COLO668 (cell line): ENCODE results near the gene ASCL5.
A peak's percentile ranks its signal among the peaks of the same experiment; 100 is the strongest.

Source experiments
- DNase-seq: peaks from one replicate; lab custom pipeline; 2025; ENCODE audit not compliant: unreplicated experiment; lab: John Stamatoyannopoulos, UW

The ASCL5 gene

DNA sequence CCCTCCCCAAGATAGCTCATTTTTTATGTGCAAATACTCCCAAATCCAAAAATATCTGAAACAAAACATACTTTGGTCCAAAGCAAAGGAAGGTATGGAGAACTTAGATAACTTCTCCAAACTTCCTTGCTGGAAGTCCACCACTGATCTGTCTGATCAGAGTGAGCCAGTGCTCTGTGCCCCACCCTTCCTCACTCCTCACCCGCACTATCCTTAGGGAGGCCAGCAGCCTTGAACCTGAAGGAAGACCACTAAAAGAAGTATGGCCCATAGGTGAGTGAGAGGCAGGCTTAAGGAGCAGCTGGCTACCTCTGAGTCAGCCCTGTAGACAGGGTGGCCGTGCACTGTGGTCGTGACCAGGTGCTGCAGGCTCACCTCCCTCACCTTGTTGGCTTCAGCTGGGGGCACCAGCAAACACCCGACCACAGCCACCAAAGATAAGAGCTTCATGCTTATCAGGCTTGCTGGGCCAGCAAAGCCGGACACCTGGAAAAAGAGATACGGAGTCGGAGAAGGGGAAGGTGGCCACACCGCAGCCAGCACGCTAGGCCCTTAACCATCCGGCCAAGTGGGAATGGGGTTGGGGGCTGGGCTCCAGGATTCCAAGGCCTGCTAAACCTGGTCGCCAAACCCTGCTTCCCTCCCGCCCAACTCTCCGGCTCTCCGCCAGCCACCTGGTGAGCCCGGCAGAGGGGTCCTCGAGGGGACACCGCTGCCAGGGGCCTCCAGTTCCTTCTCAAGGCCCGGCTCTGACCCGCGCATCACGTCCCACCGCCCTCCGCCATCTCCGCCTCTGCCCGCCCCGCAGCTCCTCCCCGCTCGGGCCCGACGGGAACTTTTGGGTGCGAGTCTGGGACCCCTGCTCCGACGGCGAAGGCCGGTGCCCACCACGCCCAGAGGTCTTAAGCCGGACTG, 26.7 kb upstream of the ASCL5 start:
- DNase-seq = peak; percentile 71

DNA sequence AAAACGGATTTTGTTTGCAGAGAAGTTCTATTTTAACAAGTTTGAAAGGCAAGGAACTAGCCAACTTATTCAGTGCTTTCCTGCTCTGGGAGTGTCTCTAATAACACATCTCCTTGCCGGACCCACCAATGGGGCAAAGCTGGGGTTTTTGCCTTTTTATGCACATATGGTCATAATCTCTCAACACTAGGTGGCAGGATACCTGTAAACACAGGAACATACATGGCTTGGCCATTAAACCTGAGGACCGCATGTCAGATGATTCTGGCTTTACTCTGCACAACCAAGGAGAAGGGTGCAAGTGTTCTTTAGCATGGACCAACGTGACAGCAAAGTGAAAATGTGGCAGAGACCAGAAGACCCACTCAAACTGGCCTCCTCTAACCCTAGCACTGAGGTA, 22.4 kb upstream of the ASCL5 start:
- DNase-seq = no peak

DNA sequence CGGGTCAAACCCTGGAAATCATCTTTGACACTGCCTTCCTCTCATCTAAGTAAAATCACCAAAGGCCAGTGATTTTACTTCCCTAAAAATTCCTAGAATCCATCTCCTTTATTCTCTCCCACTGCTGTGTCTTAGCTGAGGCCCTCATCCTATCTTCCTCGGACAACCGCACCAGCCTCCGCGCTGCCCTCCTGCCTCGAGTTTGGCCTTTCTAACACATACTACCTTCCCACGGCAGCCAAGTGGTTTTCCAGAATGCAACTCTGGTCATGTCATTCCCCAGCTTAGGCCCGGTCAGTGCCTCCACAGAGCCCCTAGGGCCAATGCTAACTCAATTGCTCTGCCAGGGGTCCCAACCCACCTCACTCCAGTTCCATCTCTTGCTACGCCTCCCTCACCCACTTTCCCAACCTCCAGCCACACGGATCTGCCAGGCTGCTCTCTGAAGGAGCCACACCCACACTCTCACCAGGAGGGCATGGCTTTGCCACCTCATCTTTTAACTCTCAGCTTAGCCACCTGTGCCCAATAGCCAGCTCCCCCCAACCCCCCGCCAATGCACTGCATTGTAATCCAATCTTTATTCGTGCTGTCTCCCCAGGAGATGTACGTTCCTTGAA, 20.5 kb upstream of the ASCL5 start:
- DNase-seq = no peak

DNA sequence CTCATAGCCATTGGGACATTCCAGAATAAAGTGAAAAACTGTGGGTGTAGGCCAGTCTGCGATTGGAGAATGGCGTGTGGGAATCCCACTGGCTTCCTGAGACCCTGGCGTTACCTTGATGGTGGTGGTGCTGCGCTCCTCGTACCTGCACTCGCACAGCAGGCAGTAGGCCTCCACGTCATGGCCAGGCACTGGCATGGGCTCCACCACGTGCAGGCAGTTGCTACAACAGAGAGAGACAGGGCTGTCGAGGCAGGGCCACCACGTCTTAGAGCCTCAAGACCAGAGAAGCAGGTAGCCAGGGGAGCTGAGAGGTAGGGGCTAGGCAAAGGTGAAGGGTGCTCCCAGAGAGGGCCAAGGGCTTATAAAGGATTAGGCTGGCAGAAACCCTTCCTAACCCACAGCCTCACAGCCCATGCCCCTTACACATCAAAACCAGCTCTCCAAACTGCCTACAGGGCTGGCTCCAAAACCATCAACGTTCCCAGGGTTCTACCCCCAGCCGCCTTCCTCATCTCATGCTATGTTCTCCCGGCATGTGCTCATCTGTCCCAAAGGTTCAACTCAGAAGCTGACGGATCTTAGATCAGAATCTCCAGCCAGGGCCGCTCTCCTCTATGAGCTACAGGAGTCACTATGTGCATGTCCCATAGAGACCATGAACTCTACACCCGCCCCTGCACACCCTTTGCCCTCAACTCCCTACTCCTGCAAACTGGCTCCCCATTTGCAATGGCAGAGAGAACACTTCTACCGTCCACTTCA, 19.8 kb upstream of the ASCL5 start:
- no peak for DNase-seq

DNA sequence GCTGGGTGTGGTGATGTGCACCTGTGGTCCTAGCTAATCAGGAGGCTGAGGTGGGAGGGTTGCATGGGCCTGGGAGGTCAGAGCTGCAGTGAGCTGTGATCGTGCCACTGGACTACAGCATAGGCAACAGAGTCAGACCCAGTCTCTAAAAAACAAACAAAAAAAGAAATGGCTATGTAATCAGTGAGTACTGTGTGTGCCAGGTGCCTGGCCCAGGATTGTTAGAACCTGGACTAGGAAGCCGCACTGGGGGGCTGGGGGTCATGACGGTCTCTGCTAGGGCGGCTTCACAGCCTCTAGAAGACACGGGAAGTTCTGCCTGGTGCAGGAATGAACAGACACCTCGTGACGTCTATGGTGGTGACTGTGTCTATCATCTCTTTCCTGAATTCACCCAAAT, 18.8 kb upstream of the ASCL5 start:
- DNase-seq = no peak

DNA sequence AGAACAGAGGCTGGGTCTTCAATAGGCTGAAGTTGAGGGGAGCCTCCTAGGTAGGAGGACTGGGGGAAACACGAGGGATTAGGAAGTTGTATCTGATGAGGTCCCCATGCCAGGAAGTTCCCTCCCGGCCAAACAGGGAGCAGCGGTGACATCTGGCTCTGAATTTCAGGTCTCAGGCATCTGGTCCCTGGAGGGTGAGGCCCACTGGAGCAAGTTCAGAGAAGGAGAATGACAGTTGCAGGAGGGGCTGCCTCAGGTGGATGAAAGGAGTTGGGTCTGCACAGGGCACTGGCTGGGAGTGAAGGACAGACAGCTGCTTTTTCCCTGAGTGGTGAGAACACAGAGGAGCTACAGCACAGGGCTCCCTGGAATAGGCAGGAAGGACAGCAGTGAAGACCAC, 18.1 kb upstream of the ASCL5 start:
- DNase-seq = no peak

DNA sequence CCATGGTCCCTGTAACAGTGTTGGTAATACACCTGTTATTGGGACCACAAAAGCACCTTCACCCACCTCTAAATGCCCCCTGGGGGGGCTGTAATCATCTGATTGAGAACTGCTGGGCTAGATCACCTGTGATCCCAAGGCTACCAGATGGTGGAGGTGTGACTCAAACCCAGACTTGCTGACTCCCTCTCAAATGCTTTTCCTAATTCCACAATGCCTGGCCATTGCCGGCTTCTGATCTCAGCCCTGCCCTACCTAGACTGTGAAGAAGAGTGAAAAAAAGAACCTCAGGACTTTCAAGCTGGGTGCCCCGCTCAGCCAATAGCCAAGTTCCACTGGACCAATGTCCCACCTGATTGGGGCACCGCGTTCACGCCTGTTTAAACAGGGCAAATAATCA, 17.7 kb upstream of the ASCL5 start:
- no peak for DNase-seq

DNA sequence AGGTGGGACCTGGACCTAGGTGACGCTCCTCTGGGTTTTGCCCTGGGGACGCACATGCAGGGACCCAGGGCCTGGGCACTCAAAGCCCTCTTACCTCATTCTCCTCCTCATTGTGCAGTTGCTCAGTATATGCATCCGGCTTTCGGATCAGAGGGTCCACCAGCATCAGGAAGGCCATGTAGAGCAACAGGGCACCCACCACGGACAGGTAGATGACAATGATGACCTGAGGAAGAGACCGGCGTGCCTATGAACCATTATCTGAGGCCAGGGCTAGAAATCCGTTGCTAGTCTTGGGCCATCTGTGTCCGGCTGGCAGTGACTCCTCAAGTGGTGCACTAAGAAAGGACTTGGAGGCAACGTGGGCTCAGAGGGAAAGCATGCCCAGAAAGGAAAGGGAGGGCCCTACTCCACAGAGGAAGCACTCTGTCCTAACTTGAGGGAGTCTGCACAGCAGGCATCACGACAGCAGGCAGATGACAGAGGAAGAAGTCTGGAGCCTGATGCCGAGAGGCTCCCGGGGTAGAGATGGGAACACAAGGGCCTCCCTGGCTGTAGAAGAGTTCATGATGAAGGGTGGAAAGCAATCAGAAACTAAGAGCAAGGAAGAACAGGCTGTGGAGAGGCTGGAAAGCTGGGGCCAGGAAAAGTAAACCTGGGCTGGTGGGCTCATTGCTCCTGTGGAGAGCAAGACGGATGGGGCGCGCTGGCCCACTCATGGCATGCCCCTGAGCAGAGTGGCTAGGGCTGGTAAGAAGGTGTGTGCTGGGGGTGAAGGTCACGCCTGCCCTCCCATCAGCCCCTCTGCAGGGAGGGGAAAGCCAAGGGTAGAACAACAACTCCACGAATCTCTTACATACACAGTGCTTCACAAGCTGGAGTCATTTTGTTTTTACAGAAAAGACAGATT, 17.0 kb upstream of the ASCL5 start:
- DNase-seq = no peak

DNA sequence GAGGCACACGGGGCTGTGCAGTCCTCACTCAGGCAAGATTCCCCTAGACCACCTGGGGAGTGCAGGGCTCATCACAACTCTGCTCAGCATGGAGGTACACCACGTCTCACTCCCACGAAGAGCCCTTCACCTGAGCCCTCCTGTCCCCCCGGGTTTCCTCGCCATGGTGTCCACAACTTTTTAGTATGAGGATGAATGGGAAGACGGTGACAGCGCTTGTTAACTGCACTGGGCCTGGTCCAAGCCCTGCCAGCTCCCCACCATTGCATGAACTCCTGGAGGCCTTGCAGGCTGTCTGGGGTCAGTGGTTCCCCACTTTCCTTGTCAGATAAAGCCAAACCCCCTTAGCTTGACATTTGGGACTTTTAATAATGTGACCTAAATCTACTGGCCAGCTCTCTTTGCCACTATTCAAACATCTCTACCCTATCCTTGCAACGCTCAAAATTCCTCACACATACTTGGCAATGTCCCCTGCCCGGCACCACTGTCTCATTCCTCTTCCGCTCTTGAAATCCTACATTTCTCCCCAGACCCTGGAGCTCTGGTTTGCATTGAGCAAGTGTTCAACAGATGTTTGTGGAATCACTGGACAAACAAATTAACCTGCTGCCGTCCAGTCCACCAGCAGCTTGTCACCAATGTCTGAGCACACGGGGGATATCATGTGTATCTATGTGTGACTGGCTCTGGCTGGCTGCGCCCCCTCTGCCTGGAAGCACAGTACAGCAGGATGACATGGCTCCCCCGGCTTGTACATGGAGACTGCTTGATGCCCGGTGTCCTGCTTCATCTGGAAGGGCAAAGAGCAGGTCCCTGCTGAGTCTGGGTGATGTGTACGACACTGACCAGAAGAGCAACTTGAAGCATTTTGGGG, 16.1 kb upstream of the ASCL5 start:
- no peak for DNase-seq

DNA sequence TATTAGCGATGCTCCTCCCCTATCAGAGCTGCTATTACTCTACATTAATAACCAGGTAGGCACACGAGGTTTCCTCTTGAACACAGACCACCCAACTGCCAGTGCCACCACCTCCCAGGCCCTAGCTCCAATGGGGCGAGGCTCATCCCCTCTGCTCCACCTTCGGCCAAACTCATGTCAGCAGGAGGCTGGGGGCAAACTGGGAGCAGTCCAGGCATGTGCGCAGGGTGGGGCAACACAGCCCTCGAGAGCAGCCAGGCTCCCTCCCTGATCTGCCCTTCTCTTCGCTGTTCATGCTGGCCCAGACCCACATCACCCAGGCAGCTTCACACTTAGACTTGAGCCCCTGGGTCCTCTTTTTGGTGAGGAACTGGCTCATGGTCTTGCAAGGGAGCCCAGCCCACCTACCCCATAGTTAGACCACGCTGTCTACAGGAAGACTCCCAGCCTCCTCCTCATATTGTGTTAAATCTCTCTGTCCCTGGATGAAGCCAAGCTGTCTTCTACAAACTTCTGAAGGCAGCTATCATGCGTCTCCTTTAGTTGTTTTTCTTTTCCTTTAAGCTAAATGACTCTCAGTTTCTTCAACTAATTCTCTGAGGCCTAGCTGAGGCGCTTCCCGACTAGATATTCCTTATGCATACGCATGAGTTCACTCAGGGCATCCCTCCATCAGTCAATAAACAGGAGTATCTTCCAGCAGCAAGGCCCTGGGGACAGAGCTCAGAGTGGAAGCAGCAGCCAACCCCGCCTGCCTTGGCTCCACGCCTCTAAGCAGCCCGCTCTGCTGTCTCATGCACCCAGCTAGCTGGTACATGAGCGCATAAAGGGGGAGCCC, 15.2 kb upstream of the ASCL5 start:
- DNase-seq = no peak

DNA sequence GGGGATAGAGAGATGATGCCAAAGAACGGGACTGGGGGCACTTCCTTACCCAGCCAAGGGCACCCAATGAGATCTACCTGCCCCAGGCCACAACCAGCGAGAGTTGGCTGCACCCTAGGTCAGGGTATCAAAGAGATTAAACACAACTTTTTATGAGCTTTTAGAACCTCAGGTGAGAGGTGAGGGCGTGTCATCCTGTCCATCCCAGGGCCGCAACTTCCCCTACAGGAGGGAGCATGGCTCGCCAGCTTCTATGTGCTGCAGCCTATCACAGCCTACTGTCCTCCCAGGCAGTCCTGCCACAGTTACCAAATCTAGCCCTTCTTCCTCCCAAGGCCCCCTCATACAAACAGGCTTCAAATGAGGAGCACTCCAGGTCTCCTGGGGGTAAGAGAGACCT, 14.4 kb upstream of the ASCL5 start:
- no peak for DNase-seq

DNA sequence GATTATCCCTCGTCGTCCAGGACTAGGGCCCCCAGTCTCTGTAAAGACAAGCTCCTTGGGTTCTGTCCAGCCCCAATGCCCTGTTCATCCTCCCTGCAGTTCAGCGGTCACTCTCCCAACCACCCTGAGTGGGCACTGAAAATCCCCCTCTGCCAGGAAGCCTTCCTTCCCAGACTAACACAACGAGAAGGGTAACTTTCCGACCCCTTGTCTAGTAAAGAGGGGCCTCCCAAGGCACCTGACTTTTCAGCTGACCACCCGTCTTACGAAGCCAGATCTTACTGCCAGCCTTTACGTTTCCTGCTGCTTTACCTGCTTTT, 13.9 kb upstream of the ASCL5 start:
- no peak for DNase-seq

DNA sequence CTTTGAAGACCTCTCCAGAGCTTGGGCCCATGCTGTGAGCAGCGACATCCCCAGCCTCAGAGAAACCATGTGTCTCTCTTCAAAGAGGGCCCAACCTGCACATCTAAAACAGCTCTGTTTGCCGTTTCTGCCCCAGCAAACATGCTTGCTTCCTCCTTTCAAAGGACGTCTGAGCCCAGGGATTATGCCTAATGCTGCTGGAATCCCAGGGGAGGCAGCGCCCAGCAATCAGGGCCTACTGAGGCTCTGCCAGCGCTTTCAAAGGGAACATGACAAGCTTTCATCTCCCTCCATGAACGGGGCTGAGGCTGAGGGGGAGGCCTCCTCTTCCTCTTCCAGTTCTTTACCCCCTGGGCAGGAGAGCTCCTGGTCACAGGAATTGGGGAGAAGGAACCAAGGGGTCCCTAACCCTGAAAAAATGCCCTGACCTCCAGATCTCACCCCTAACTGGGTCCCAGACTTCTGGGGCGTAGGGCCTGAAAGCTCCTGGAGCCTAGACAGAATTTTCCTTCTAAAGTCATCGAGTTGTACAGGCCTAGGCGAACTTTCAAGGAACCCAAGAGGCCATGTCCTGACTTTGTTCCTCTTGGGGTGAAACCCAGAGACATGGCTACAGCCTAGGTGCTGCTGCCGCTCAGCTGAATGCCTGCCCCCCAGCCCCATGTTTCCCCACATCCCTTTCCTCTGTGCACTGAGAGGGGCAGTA, 13.4 kb upstream of the ASCL5 start:
- no peak for DNase-seq

DNA sequence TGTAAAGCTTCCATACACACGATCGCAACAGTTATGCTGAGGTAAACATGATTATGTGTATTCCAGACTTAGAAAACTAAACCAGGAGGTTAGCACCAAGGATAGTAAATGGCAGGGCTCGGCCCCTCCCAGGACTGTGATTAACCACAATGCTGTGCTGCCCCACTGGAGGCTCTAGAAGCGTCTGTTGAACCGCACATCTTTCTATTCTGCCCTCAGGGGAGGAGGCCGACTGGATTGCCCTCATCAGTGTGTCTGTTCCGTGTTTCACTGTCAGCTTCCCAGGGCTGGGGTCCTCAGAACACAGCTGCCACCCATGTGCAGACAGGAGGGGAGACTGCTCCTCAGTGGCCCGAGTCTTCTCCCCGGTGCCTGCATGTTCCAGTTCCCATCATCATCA, 12.8 kb upstream of the ASCL5 start:
- no peak for DNase-seq

DNA sequence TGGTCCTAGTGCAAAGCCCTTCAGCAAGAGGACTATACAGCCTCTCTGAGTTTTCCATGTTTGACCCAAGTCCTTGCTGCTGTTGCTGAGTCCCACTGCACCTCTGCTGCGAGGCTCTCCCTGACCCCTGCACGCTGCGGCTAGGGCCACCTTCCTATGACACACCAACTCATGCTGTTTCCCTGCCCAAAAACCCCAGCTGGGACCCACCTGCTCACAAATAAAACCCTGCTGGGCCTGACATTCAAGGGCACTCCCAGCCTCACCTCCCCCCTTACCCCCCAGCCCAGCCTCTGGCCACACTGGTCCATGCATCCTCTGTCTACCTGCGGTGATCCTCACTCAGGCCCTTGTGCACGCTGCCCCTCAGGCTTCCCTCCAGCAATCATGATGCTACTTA, 12.3 kb upstream of the ASCL5 start:
- no peak for DNase-seq

DNA sequence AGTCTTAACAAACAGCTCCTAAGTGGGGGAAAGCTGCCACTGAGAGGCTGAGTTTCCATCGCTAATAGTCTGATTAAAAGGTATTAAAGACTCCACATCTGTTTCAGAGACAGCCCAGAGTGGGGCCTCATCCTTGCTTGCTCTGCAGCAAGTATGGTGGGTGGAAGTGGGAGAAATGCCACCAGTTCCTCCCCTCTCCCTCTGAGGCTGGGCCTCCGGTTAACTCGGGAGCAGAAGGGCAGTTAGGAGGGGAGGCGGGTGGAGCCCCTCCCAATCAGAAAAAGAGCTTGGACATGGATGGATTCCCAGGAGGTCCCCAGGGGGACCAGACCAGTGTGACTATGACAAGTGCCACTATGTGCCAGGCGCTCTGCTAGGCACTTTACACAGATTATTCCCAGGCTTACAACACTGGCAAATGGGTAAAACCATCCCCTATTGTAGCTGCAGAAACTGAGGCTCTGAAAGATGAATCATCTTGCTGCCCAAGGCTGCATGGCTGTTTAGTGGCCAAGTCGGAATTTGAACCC, 11.4 kb upstream of the ASCL5 start:
- no peak for DNase-seq

DNA sequence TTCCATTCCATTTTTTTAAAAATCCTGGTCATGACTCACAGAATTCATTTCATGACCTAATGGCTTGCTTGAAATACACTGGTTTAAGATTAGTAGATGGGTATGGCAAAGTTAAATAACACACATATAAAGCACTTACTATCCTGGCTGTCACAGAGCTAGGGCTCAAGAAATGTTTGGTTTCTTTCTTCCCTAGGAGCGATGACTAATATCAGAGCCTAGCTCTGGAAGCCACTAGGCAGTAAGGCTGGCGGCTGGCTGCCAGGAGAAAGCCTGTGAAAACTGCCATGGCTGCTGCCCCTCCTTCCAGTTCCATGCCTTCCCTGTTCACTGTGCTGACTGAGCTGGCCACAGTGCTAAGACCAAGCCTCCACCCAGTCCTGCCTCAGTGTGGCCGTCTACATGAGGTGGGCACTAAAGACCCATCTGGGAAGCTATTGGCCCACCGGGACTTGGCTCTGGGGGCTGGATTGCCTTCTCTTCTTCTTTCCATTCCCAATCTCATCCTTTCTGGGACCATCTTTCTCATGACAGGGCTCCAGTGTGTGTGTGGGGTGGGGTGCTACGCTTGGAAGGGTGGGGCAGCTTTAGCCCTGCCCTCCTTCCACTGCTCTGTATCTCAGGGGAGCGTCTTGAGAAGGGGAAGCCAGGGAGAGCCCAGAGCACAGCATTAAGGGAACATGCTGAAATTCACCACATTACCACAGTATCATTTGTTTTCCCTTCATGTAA, 10.8 kb upstream of the ASCL5 start:
- no peak for DNase-seq

DNA sequence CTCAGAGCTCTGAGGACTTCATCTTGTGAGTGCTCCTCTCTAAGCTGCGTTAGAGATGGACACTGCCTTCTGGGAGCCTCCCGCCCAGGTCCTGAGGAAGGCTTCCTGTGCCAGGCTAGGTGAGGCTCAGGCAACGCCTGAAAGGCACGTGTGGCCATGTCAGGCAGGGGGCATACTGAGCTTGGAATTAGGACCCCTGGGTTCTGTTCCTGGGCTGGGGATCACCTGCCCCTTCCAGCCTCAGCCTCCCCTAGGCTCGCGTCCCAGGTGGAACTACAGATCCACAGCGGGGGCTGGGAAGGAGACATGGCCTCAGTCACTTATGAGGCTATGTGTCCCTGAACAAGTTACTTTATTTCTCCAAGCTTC, 10.0 kb upstream of the ASCL5 start:
- DNase-seq = no peak
